ENCODE data around the gene ANKLE2.

The ANKLE2 gene

DNA sequence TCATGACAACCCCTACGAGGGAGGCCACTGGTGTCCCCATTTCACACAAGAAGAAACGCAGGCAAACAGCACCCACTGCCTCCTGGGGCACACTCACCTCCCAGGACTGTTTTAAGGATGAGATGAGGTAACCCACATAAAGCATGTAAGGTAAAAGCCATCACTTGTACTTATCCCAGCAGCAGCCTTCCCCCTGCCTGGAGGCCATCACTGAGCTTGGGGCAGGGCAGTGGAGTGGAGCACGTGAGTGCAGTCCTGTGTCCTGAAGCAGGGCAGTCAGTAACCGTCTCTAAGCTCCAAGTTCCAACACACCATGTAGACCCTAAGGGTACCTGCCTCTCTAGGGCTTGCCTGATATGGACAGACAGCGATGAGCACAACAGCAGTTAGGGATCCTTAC lies 76.2 kb downstream of the ANKLE2 start:
- DNase-seq: no peak

DNA sequence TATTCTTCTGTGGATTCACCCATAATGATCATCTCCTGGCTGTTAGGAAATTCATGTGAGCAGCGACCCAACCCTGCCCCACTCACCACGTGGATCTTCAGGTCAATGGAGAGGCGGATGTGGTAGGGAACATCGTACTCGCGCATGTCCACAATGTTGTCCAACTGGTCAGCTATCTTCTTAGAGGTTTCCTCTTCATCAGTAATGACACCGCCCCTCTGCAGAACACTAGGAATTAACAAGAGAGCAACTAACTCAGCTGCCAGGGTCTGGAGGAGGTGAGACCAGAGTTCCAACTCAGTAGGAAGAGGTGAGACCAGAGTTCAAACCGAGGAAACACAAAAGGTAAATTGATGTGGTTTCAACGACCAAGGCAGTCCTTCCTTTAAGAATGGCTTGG lies 84.1 kb downstream of the ANKLE2 start:
- no peak for DNase-seq

- DNase-seq: no peak
These were observed 85.7 kb downstream of the ANKLE2 start for GRCh38 chr12:132675757-132676432.
